MM.1S (cell line): ENCODE results near the gene P4HA3.
A peak's percentile ranks its signal among the peaks of the same experiment; 100 is the strongest.

ENCODE experiments used
- CTCF ChIP-seq: fragments of 300-600 bp; sonication (generic); IDR thresholded peaks from 2 replicates; pipeline ENCODE4 v1.5.1; 2016; ENCODE audit warnings: antibody characterized with exemption, low read length, mixed read lengths
- EZH2 ChIP-seq: fragments of 300-600 bp; sonication (generic); optimal IDR thresholded peaks from 2 replicates; pipeline ENCODE3; 2017; ENCODE audit warnings: low read depth, mild to moderate bottlenecking, antibody characterized with exemption, low read length, mixed read lengths

- peak; percentile 91 for TF ChIP-seq CTCF
- no peak for TF ChIP-seq EZH2
Observed at GRCh38 chr11:74255741-74256375, 55.6 kb downstream of the P4HA3 start.
